ENCODE results near the gene LRRN3.

The LRRN3 gene

DNA sequence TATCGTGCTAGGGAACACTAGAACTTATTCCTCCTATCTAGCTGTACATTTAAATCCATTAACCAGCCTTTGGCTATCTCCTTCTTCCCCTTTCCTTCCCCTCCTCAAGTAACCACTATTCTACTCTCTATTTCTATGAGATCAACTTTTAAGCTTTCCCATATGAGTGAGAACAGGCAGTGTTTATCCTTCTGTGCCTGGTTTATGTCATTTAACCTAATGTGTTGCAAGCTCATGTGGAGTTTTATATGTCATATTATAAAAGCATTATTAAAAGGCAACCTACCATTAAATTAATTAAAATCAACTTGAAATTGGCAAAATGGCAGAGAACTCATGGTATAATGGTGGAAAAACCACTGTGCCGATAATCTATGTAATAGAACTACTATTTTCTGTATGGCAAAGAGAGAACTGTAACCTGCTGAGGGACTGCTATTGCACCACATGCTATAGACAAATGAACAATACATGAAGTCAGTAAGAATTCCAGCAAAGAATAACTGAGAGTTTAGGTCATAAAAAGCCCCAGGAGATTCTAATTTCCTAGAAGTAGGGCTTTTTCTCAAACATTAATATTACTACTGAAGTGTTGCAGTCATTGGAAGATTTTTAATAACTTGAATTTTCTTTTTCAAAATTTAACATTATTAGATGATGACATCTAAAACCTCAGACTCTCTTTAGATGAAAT, 81.8 kb downstream of the LRRN3 start:
- DNase-seq (ENCODE audit: low read depth), result no peak

DNA sequence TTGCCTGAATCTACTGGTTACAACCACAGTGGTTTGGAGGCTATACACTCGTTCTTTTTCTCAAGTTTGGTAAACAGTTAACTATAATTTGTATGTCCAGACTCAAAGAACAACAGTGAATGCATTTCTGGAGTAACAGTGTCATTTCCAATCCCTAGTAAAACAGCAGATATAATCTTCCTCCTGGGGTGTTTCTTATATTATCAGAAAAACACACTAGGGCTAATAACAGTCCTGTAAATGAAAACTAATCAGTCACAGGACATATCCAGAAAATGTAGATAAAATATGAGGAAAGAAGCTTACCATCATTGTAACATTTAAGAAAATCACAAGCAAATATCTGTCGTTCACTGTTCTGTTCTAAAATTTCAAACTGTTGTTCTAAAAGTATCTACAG, 82.6 kb downstream of the LRRN3 start:
- no peak for DNase-seq (ENCODE audit: low read depth)

DNA sequence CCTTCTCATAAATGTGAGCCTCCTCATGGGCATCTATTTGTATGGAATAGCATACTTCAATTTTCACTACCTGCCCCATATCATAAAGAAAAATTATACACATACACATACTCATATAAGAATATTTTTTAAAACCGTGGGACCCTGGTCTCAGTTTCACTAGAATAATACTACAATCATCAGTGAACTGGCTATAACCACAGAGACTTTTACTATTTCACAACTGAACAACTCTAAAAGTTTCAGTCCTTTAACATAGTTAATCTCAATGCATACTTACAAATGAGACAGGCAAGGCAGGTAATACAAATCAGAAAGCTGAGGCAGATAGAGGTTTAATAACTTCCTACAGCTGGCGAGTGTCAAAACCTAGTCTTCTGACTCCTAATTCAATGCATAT, 83.1 kb downstream of the LRRN3 start:
- DNase-seq (ENCODE audit: low read depth), result no peak

DNA sequence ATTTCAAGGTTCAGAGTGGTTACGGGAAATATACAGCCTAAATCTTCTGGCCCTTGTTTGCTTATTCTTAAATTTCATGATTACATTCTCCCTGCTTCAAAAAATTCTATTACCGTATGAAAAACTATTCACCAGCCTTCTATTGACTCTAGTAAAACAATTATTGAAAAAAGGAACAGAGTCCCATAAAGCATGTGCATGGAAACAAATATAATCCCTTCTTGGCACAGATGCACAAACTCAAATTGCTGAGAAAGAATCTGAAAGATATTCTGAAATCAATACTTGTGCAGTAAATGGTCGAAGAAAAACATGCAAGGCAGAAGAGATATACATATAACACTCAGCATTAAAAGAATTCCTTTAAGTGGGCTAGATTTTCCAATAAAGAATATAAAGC, 83.6 kb downstream of the LRRN3 start:
- DNase-seq (ENCODE audit: low read depth), result no peak

Measured in iris pigment epithelial cell (primary cell).